Panc1 (cell line): ENCODE measurements around the gene KMO. TPM values are rescaled to one million over a fixed set of nuclear protein-coding genes. Genes with fewer than 3 reads are reported as not detected.
A peak's percentile ranks its signal among the peaks of the same experiment; 100 is the strongest.

ENCODE experiments used
- ATAC-seq: fragments of 200-7000 bp; cut with Tn5 transposase; 2 replicates; pipeline ENCODE4 v1.9.1; 2020; ENCODE audit warnings: mild to moderate bottlenecking, moderate library complexity
- BruUV-seq: library from RNA; stranded (reverse); fragments of 400-500 nt; replicated peaks from 2 replicates; lab custom pipeline; 2021; lab: Mats Ljungman, UMichigan
- CTCF ChIA-PET: fragments of 300-600 bp; sonication (Branson Sonifier 250); formaldehyde crosslinking; loops from one replicate; lab custom pipeline; 2022; ENCODE audit warnings: antibody characterized with exemption; lab: Charles Lee
- POLR2A ChIA-PET: fragments of 300-600 bp; sonication (Branson Sonifier 250); formaldehyde crosslinking; loops from one replicate; lab custom pipeline; 2022; ENCODE audit warnings: antibody characterized with exemption; lab: Charles Lee
- DNase-seq: peaks from one replicate; pipeline ENCODE4 v3.0.0-alpha.2; 2010; ENCODE audit warnings: low read depth, low spot score
- H3K27ac ChIP-seq: 2 replicates; pipeline ENCODE4 v1.5.1; 2011; ENCODE audit warnings: mild to moderate bottlenecking, low read length, inconsistent platforms
- H3K27me3 ChIP-seq: fragments of 200-500 bp; sonication (Bioruptor generic); 2 replicates; pipeline ENCODE4 v1.6.0; 2014; ENCODE audit warnings: low read length, inconsistent platforms; ENCODE audit not compliant: control insufficient read depth, insufficient read depth
- H3K36me3 ChIP-seq: fragments of 200-500 bp; sonication (Bioruptor generic); 2 replicates; pipeline ENCODE4 v1.5.1; 2014; ENCODE audit warnings: inconsistent platforms, mild to moderate bottlenecking, low read length, moderate library complexity; ENCODE audit not compliant: control insufficient read depth, insufficient read depth
- H3K4me1 ChIP-seq: 2 replicates; pipeline ENCODE4 v1.5.1; 2011; ENCODE audit warnings: inconsistent platforms, mild to moderate bottlenecking, low read length, moderate library complexity; ENCODE audit not compliant: control insufficient read depth, insufficient read depth
- H3K4me3 ChIP-seq, 2 experiments: 2 replicates each; pipeline ENCODE4 v1.5.1; 2011 to 2012; ENCODE audit warnings: low read depth in 2 of 2, low read length in 2 of 2, mild to moderate bottlenecking in 2 of 2, inconsistent platforms in 1 of 2, moderate library complexity in 1 of 2
- H3K9me3 ChIP-seq: fragments of 200-500 bp; sonication (Bioruptor generic); 2 replicates; pipeline ENCODE4 v1.5.1; 2014; ENCODE audit warnings: low read depth, mild to moderate bottlenecking, inconsistent platforms, low read length, moderate library complexity; ENCODE audit not compliant: control insufficient read depth, insufficient read depth
- CTCF ChIP-seq: fragments of 450-650 bp; IDR thresholded peaks from 2 replicates; pipeline ENCODE4 v1.5.1; 2017; ENCODE audit warnings: mild to moderate bottlenecking
- POLR2AphosphoS5 ChIP-seq: IDR thresholded peaks from 2 replicates; pipeline ENCODE4 v1.6.1; 2012; ENCODE audit warnings: mild to moderate bottlenecking, low read depth, low read length, moderate library complexity
- SIN3A ChIP-seq: IDR thresholded peaks from 2 replicates; pipeline ENCODE4 v1.6.1; 2012; ENCODE audit warnings: low read depth, mild to moderate bottlenecking, low read length, moderate library complexity, borderline replicate concordance; ENCODE audit not compliant: insufficient read depth
- TCF7L2 ChIP-seq: IDR thresholded peaks from 2 replicates; pipeline ENCODE4 v1.6.1; 2011; ENCODE audit warnings: mild to moderate bottlenecking, low read depth, low read length, inconsistent platforms
- in situ Hi-C: cut with HindIII; loops from 2 replicates; pipeline ENCODE4 v1.10.0; 2016; ENCODE audit warnings: low sequenced_read_pairs, low pct_unique_long_range_greater_than_20kb
- intact Hi-C: fragments of 100-400 bp; cut with micrococcal nuclease; formaldehyde crosslinking; loops from one replicate; pipeline ENCODE4 v1.10.0; 2022; ENCODE audit not compliant: unreplicated experiment
- total RNA-seq: library from RNA; stranded (reverse); gene quantifications from one replicate; pipeline ENCODE4 v1.2.1, GENCODE V29; 2021; ENCODE audit not compliant: unreplicated experiment
- TF ChIP-seq, protein P1 (sequence below), 2 experiments: IDR thresholded peaks; 2 replicates each; pipeline ENCODE4 v1.6.1; 2011 to 2012; ENCODE audit warnings: low read depth in 2 of 2, control low read depth in 1 of 2, low read length in 1 of 2, mild to moderate bottlenecking in 1 of 2, moderate library complexity in 1 of 2; ENCODE audit not compliant: insufficient read depth in 1 of 2

KMO gene
- total RNA-seq, 1 experiment from 2014 or later, result 1.8 TPM

- in situ Hi-C loops, result no loop called here
Observed at GRCh38 chr1:241637046-241637590, 104.9 kb downstream of the KMO start.

DNA sequence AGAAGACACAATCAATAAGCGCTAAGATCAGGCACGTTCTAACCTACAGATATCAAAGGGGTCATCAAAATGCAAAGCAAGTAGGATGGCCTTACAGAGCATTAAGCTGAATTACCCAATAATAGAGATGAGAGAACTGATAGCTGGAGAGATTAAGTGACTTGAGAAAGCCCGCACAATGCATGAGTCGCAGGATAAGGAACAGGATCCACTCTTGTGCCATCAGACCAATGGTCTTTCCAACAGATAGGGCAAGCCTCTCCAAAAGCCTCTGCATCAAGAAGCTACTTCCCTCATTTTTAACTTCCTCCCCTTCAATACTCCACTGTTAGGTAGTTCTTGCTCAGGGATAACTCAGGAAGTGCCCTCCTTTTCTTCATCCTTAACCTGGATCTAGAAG lies 105.4 kb downstream of the KMO start:
- Histone ChIP-seq H3K4me3 (peak overlapping the region; percentile 83 to 88), H3K27ac (peak overlapping the region; percentile 6; the same call in 1 of the 2 replicates), H3K36me3 (peaks cover 5% of the 10 kb centered on the region), H3K27me3 (no peaks in the 10 kb centered on the region), H3K9me3 (peaks cover 4% of the 10 kb centered on the region; the same call in 1 of the 2 replicates), H3K4me1 (peaks cover 10% of the 10 kb centered on the region; the same call in 1 of the 2 replicates)
- intact Hi-C loops (no loop called here), in situ Hi-C loops (no loop called here)
- no peak for DNase-seq
- no TSS peak for BruUV-seq
- CTCF ChIA-PET, result no interaction called here
- POLR2A ChIA-PET, result interaction anchor here (0.6 kb wide), 1 partner anchor 382 kb away, joined by 3 read pairs; no protein-coding TSS in a partner anchor
- ATAC-seq, result no peak
- TF ChIP-seq CTCF, result no peak
- TF ChIP-seq TCF7L2, result no peak
- TF ChIP-seq, protein P1, sequence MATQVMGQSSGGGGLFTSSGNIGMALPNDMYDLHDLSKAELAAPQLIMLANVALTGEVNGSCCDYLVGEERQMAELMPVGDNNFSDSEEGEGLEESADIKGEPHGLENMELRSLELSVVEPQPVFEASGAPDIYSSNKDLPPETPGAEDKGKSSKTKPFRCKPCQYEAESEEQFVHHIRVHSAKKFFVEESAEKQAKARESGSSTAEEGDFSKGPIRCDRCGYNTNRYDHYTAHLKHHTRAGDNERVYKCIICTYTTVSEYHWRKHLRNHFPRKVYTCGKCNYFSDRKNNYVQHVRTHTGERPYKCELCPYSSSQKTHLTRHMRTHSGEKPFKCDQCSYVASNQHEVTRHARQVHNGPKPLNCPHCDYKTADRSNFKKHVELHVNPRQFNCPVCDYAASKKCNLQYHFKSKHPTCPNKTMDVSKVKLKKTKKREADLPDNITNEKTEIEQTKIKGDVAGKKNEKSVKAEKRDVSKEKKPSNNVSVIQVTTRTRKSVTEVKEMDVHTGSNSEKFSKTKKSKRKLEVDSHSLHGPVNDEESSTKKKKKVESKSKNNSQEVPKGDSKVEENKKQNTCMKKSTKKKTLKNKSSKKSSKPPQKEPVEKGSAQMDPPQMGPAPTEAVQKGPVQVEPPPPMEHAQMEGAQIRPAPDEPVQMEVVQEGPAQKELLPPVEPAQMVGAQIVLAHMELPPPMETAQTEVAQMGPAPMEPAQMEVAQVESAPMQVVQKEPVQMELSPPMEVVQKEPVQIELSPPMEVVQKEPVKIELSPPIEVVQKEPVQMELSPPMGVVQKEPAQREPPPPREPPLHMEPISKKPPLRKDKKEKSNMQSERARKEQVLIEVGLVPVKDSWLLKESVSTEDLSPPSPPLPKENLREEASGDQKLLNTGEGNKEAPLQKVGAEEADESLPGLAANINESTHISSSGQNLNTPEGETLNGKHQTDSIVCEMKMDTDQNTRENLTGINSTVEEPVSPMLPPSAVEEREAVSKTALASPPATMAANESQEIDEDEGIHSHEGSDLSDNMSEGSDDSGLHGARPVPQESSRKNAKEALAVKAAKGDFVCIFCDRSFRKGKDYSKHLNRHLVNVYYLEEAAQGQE (IDR thresholded peaks at IDR 0.05; ENCODE audit: insufficient read depth in 1 of 2, low read depth in 2 of 2, low read length in 1 of 2), result no peak
- TF ChIP-seq SIN3A, result no peak
- TF ChIP-seq POLR2AphosphoS5, result no peak

More at GRCh38 chr1:241637046-241637590, 104.9 kb downstream of the KMO start:
- ATAC-seq, result no peak
- H3K27me3 ChIP-seq, result no peaks in the 10 kb centered on the region
- intact Hi-C loops, result no loop called here
- ChIA-PET CTCF (interaction anchor here (0.7 kb wide), 1 partner anchor 362 kb away, joined by 4 read pairs; the partner anchor contains the start of gene MAP1LC3C), POLR2A (no interaction called here)
- H3K36me3 ChIP-seq, result peaks cover 5% of the 10 kb centered on the region
- peaks cover 3% of the 10 kb centered on the region; the same call in 1 of the 2 replicates for H3K9me3 ChIP-seq
- DNase-seq, result no peak
- H3K27ac ChIP-seq, result no peak overlapping the region
- no TSS peak for BruUV-seq
- TF ChIP-seq, protein P1 (IDR thresholded peaks at IDR 0.05; ENCODE audit: insufficient read depth in 1 of 2, low read depth in 2 of 2, low read length in 1 of 2), result no peak
- TF ChIP-seq SIN3A (no peak), POLR2AphosphoS5 (no peak), TCF7L2 (no peak), CTCF (no peak)
- H3K4me3 ChIP-seq, result peak overlapping the region in 1 of 2 experiments; percentile 83; a peak in 3 of 4 replicates
- H3K4me1 ChIP-seq, result peaks cover 10% of the 10 kb centered on the region; the same call in 1 of the 2 replicates
